Effector CD4-positive, alpha-beta T cell (primary cell): Measurements from ENCODE around the gene SHISA8.
A peak's percentile ranks its signal among the peaks of the same experiment; 100 is the strongest.
"Not testable (repeated sequence)": the region's sequence is repeated elsewhere in the genome, so short reads cannot be mapped to it uniquely, and the experiment has no call there.

ENCODE experiments used
- DNase-seq: peaks from one replicate; pipeline ENCODE4 v3.0.0-alpha.2; 2020

SHISA8 gene

GRCh38 chr22:41898645-41899044 is 16.2 kb downstream of the SHISA8 start:
- no peak for DNase-seq

- no peak for DNase-seq
Measured at GRCh38 chr22:41893591-41894375, 21.1 kb downstream of the SHISA8 start.

GRCh38 chr22:41892721-41893120 is 22.2 kb downstream of the SHISA8 start:
- DNase-seq, result no peak

GRCh38 chr22:41891407-41891806 is 23.5 kb downstream of the SHISA8 start:
- no peak for DNase-seq

- no peak for DNase-seq
Measured at GRCh38 chr22:41888627-41889200, 26.2 kb downstream of the SHISA8 start.

- DNase-seq, result no peak
Measured at GRCh38 chr22:41885516-41885915, 29.4 kb downstream of the SHISA8 start.

- no peak for DNase-seq
Measured at GRCh38 chr22:41885116-41885515, 29.8 kb downstream of the SHISA8 start.

- no peak for DNase-seq
Measured at GRCh38 chr22:41883400-41883799, 31.5 kb downstream of the SHISA8 start.

GRCh38 chr22:41880653-41881052 is 34.2 kb downstream of the SHISA8 start:
- DNase-seq, result no peak

- no peak for DNase-seq
Measured at GRCh38 chr22:41876675-41877074, 38.2 kb downstream of the SHISA8 start.

- DNase-seq, result no peak
Measured at GRCh38 chr22:41876275-41876674, 38.6 kb downstream of the SHISA8 start.

GRCh38 chr22:41875531-41876270 is 39.2 kb downstream of the SHISA8 start:
- DNase-seq, result no peak

- DNase-seq, result no peak
Measured at GRCh38 chr22:41874090-41874489, 40.8 kb downstream of the SHISA8 start.

- peak; percentile 7 for DNase-seq
Measured at GRCh38 chr22:41873391-41873790, 41.5 kb downstream of the SHISA8 start.

- DNase-seq, result no peak
Measured at GRCh38 chr22:41870786-41871185, 44.1 kb downstream of the SHISA8 start.

- DNase-seq, result not testable (repeated sequence)
Measured at GRCh38 chr22:41870081-41870480, 44.8 kb downstream of the SHISA8 start.

GRCh38 chr22:41868556-41868955 is 46.3 kb downstream of the SHISA8 start:
- DNase-seq, result no peak

- DNase-seq, result no peak
Measured at GRCh38 chr22:41863472-41863871, 51.4 kb downstream of the SHISA8 start.

GRCh38 chr22:41862530-41863266 is 52.2 kb downstream of the SHISA8 start:
- no peak for DNase-seq

- peak; percentile 31 for DNase-seq
Measured at GRCh38 chr22:41862160-41862529, 52.7 kb downstream of the SHISA8 start.
